H9 (cell line): ENCODE measurements around the gene SH3GL2. TPM values are rescaled to one million over a fixed set of nuclear protein-coding genes. Genes with fewer than 3 reads are reported as not detected.

ENCODE experiments used
- DNase-seq: peaks from one replicate; pipeline ENCODE4 v3.0.0-alpha.2; 2017
- H2AFZ ChIP-seq: one replicate; pipeline ENCODE4 v1.6.1; 2013; ENCODE audit warnings: mild to moderate bottlenecking, low read length, control low read depth, moderate library complexity
- H2AK5ac ChIP-seq: 2 replicates; pipeline ENCODE4 v1.6.1; 2013; ENCODE audit warnings: low read length, control low read depth, mixed read lengths; ENCODE audit not compliant: insufficient read length
- H2BK120ac ChIP-seq: one replicate; pipeline ENCODE4 v1.6.1; 2013; ENCODE audit warnings: low read depth, mild to moderate bottlenecking, low read length, control low read depth, inconsistent platforms; ENCODE audit not compliant: poor library complexity, severe bottlenecking
- H2BK12ac ChIP-seq: 2 replicates; pipeline ENCODE4 v1.6.1; 2013; ENCODE audit warnings: low read length, control low read depth, mixed read lengths, low read depth; ENCODE audit not compliant: insufficient read length
- H2BK15ac ChIP-seq: 2 replicates; pipeline ENCODE4 v1.6.1; 2013; ENCODE audit warnings: low read depth, low read length, control low read depth
- H2BK20ac ChIP-seq: one replicate; pipeline ENCODE4 v1.6.1; 2013; ENCODE audit warnings: low read depth, mild to moderate bottlenecking, low read length, control low read depth, inconsistent platforms; ENCODE audit not compliant: poor library complexity, severe bottlenecking
- H2BK5ac ChIP-seq: 2 replicates; pipeline ENCODE4 v1.6.1; 2013; ENCODE audit warnings: low read length, control low read depth, mixed read lengths; ENCODE audit not compliant: insufficient read length
- H3K14ac ChIP-seq: 2 replicates; pipeline ENCODE4 v1.6.1; 2013; ENCODE audit warnings: low read length, control low read depth; ENCODE audit not compliant: insufficient read depth
- H3K18ac ChIP-seq: 2 replicates; pipeline ENCODE4 v1.6.1; 2013; ENCODE audit warnings: low read depth, mild to moderate bottlenecking, mixed read lengths, low read length, control low read depth; ENCODE audit not compliant: insufficient read length
- H3K23ac ChIP-seq: 2 replicates; pipeline ENCODE4 v1.6.1; 2013; ENCODE audit warnings: low read length, control low read depth, mixed read lengths, low read depth; ENCODE audit not compliant: insufficient read length
- H3K23me2 ChIP-seq: 2 replicates; pipeline ENCODE4 v1.6.1; 2013; ENCODE audit warnings: low read depth, mild to moderate bottlenecking, mixed read lengths, low read length, control low read depth; ENCODE audit not compliant: insufficient read length, poor library complexity, severe bottlenecking
- H3K27ac ChIP-seq: 2 replicates; pipeline ENCODE4 v1.5.1; 2013; ENCODE audit warnings: low read length, control low read depth, mixed read lengths, low read depth; ENCODE audit not compliant: insufficient read length
- H3K27me3 ChIP-seq: 2 replicates; pipeline ENCODE4 v1.6.1; 2013; ENCODE audit warnings: low read length, control low read depth, inconsistent platforms; ENCODE audit not compliant: insufficient read depth
- H3K4ac ChIP-seq: 2 replicates; pipeline ENCODE4 v1.6.1; 2013; ENCODE audit warnings: low read depth, mild to moderate bottlenecking, control low read depth, inconsistent platforms, low read length, moderate library complexity
- H3K4me1 ChIP-seq: 2 replicates; pipeline ENCODE4 v1.6.1; 2013; ENCODE audit warnings: low read length, control low read depth, inconsistent platforms; ENCODE audit not compliant: insufficient read depth
- H3K4me2 ChIP-seq: 2 replicates; pipeline ENCODE4 v1.6.1; 2013; ENCODE audit warnings: low read length, control low read depth, mixed read lengths; ENCODE audit not compliant: insufficient read length, insufficient read depth
- H3K56ac ChIP-seq: 2 replicates; pipeline ENCODE4 v1.6.1; 2013; ENCODE audit warnings: low read depth, mild to moderate bottlenecking, mixed read lengths, low read length, control low read depth; ENCODE audit not compliant: insufficient read length
- H3K79me1 ChIP-seq: 2 replicates; pipeline ENCODE4 v1.6.1; 2013; ENCODE audit warnings: low read depth, mild to moderate bottlenecking, moderate library complexity, low read length, control low read depth, inconsistent platforms; ENCODE audit not compliant: insufficient read depth, poor library complexity, severe bottlenecking
- H3K79me2 ChIP-seq: 2 replicates; pipeline ENCODE4 v1.6.1; 2013; ENCODE audit warnings: low read length, control low read depth, inconsistent platforms; ENCODE audit not compliant: insufficient read depth
- H3K9ac ChIP-seq: 2 replicates; pipeline ENCODE4 v1.6.1; 2013; ENCODE audit warnings: low read length, control low read depth, mixed read lengths; ENCODE audit not compliant: insufficient read length; ENCODE audit errors: extremely low read depth
- H3K9me3 ChIP-seq: one replicate; pipeline ENCODE4 v1.6.1; 2013; ENCODE audit warnings: low read depth, low read length, inconsistent platforms; ENCODE audit not compliant: control insufficient read depth
- H3T11ph ChIP-seq: one replicate; pipeline ENCODE4 v1.6.1; 2013; ENCODE audit warnings: mild to moderate bottlenecking, low read length, control low read depth, inconsistent platforms
- H4K20me1 ChIP-seq: one replicate; pipeline ENCODE4 v1.6.1; 2013; ENCODE audit not compliant: control insufficient read depth, insufficient read length, insufficient read depth
- H4K5ac ChIP-seq: 2 replicates; pipeline ENCODE4 v1.6.1; 2013; ENCODE audit warnings: low read depth, mild to moderate bottlenecking, mixed read lengths, low read length, control low read depth; ENCODE audit not compliant: insufficient read length
- H4K8ac ChIP-seq: replicated peaks from 2 replicates; pipeline ENCODE4 v1.6.1; 2013; ENCODE audit warnings: low read length, control low read depth, mixed read lengths, low read depth; ENCODE audit not compliant: insufficient read length
- H4K91ac ChIP-seq: 2 replicates; pipeline ENCODE4 v1.6.1; 2013; ENCODE audit warnings: low read depth, mild to moderate bottlenecking, moderate library complexity, mixed read lengths, low read length, control low read depth; ENCODE audit not compliant: insufficient read length
- H3K27ac Mint-ChIP-seq, 3 experiments: 2 replicates in 2 of 3; 3 replicates in 1 of 3; pipeline ENCODE4 v1.8.0; 2020 to 2021; ENCODE audit warnings: mixed read lengths in 3 of 3, mild to moderate bottlenecking in 1 of 3, moderate library complexity in 1 of 3
- H3K27me3 Mint-ChIP-seq: 2 replicates; pipeline ENCODE4 v1.8.0; 2021; ENCODE audit warnings: low read depth, mild to moderate bottlenecking, moderate library complexity, mixed read lengths
- H3K36me3 Mint-ChIP-seq, 3 experiments: 2 replicates in 2 of 3; 3 replicates in 1 of 3; pipeline ENCODE4 v1.8.0; 2020 to 2021; ENCODE audit warnings: low read depth in 3 of 3, mixed read lengths in 3 of 3; ENCODE audit not compliant: insufficient read depth in 1 of 3
- H3K4me1 Mint-ChIP-seq, 2 experiments: 2 replicates each; pipeline ENCODE4 v1.8.0; 2020; ENCODE audit warnings: mixed read lengths in 2 of 2
- H3K4me3 Mint-ChIP-seq, 2 experiments: 2 replicates in 1 of 2; 3 replicates in 1 of 2; pipeline ENCODE4 v1.8.0; 2020 to 2021; ENCODE audit warnings: mild to moderate bottlenecking in 2 of 2, mixed read lengths in 2 of 2, moderate library complexity in 1 of 2
- H3K9me3 Mint-ChIP-seq, 2 experiments: 2 replicates in 1 of 2; 3 replicates in 1 of 2; pipeline ENCODE4 v1.8.0; 2020; ENCODE audit warnings: mild to moderate bottlenecking in 2 of 2, mixed read lengths in 2 of 2, moderate library complexity in 1 of 2
- CTCF ChIP-seq: fragments of 200-600 bp; sonication (generic); conservative IDR thresholded peaks from 3 replicates; pipeline ENCODE4 v1.8.0; 2021; ENCODE audit warnings: antibody characterized with exemption, mild to moderate bottlenecking
- WGBS: extraction: QIAGEN DNeasy Blood & Tissue Kit; methylation state at CpG from one replicate; pipeline ENCODE4 v1.1.7; 2013; ENCODE audit warnings: missing lambda C conversion rate, low lambda C conversion rate, mixed read lengths; ENCODE audit not compliant: insufficient read length; ENCODE audit errors: extremely low coverage; 5-methylcytosine and 5-hydroxymethylcytosine counted together
- total RNA-seq: library from RNA; stranded (reverse); gene quantifications from 2 replicates; pipeline ENCODE4 v1.2.1, GENCODE V29; 2021

The SH3GL2 gene
- total RNA-seq, 1 experiment from 2014 or later = 6.5 TPM

- H3T11ph ChIP-seq = no peak overlapping the region
- no CpG with 5 or more reads among the region's 2 CpGs for WGBS
- Mint-ChIP-seq H3K36me3 (peaks cover 4 to 14% (median 11%) of the 10 kb centered on the region in 3 experiments), H3K27ac (no peak overlapping the region), H3K9me3 (peaks cover 8 to 15% of the 10 kb centered on the region in 2 experiments), H3K4me1 (peaks cover 3 to 4% of the 10 kb centered on the region in 2 experiments), H3K4me3 (no peak overlapping the region), H3K27me3 (no peaks in the 10 kb centered on the region)
- no peak overlapping the region for H2BK120ac ChIP-seq
- H3K79me1 ChIP-seq = no peaks in the 10 kb centered on the region
- no peaks in the 10 kb centered on the region for H4K20me1 ChIP-seq
- no peak overlapping the region for H2BK20ac ChIP-seq
- H3K4me1 ChIP-seq = no peaks in the 10 kb centered on the region
- no peak overlapping the region for H3K56ac ChIP-seq
- H3K9ac ChIP-seq = no peak overlapping the region
- H3K18ac ChIP-seq = no peak overlapping the region
- H2BK15ac ChIP-seq = no peak overlapping the region
- H3K23ac ChIP-seq = no peak overlapping the region
- H4K8ac ChIP-seq = no peak overlapping the region
- H3K27me3 ChIP-seq = no peaks in the 10 kb centered on the region
- no peak for DNase-seq
- H3K9me3 ChIP-seq = no peaks in the 10 kb centered on the region
- no peak overlapping the region for H2AK5ac ChIP-seq
- no peak overlapping the region for H3K4me2 ChIP-seq
- H4K5ac ChIP-seq = no peak overlapping the region
- no peaks in the 10 kb centered on the region for H3K23me2 ChIP-seq
- H2BK5ac ChIP-seq = no peak overlapping the region
- no peak overlapping the region for H3K14ac ChIP-seq
- H2BK12ac ChIP-seq = no peak overlapping the region
- H3K27ac ChIP-seq = no peak overlapping the region
- no peak overlapping the region for H3K4ac ChIP-seq
- no peak overlapping the region for H4K91ac ChIP-seq
- no peak overlapping the region for H2AFZ ChIP-seq
- H3K79me2 ChIP-seq = no peaks in the 10 kb centered on the region
- no peak for TF ChIP-seq CTCF
Observed at GRCh38 chr9:17723656-17724055, 144.8 kb downstream of the SH3GL2 start.
